HFFc6 (cell line): ENCODE measurements around the gene PKN1. TPM values are rescaled to one million over a fixed set of nuclear protein-coding genes. Genes with fewer than 3 reads are reported as not detected.
A peak's percentile ranks its signal among the peaks of the same experiment; 100 is the strongest.

ENCODE experiments used
- DNase-seq: peaks from one replicate; pipeline ENCODE4 v3.0.0-alpha.2; 2018
- H3K27ac Mint-ChIP-seq: 2 replicates; pipeline ENCODE4 v1.8.0; 2020; ENCODE audit warnings: mild to moderate bottlenecking, mixed read lengths
- H3K27me3 Mint-ChIP-seq: 2 replicates; pipeline ENCODE4 v1.8.0; 2021; ENCODE audit warnings: mild to moderate bottlenecking, moderate library complexity, mixed read lengths; ENCODE audit not compliant: insufficient read depth
- H3K36me3 Mint-ChIP-seq: 2 replicates; pipeline ENCODE4 v1.8.0; 2021; ENCODE audit warnings: low read depth, mixed read lengths
- H3K4me1 Mint-ChIP-seq: 2 replicates; pipeline ENCODE4 v1.8.0; 2020; ENCODE audit warnings: low read depth, mixed read lengths
- H3K4me3 Mint-ChIP-seq: 2 replicates; pipeline ENCODE4 v1.8.0; 2020; ENCODE audit warnings: mild to moderate bottlenecking, moderate library complexity, mixed read lengths
- H3K9me3 Mint-ChIP-seq: 2 replicates; pipeline ENCODE4 v1.8.0; 2020; ENCODE audit warnings: mild to moderate bottlenecking, mixed read lengths
- CTCF ChIP-seq: fragments of 200-600 bp; sonication (generic); IDR thresholded peaks from 2 replicates; pipeline ENCODE4 v1.5.0; 2021; ENCODE audit warnings: antibody characterized with exemption, mild to moderate bottlenecking
- total RNA-seq, 6 experiments: library from RNA; stranded (reverse); fragmentation: NEBNext Ultra II Directional; extraction: Animal tissue kit (Norgen Biotek cat#: 25700); gene quantifications; 2 replicates in 1 of 6; 3 replicates in 5 of 6; pipeline ENCODE4 v1.2.3, GENCODE V29; 2021

PKN1 gene
- total RNA-seq, 6 experiments from 2014 or later, result 132 to 173 (median 149) TPM

GRCh38 chr19:14482172-14482941 is 49.3 kb downstream of the PKN1 start:
- Mint-ChIP-seq H3K4me3 (no peak overlapping the region), H3K27ac (no peak overlapping the region), H3K36me3 (peaks cover 24% of the 10 kb centered on the region), H3K9me3 (no peaks in the 10 kb centered on the region), H3K27me3 (peaks cover 2% of the 10 kb centered on the region; the same call in 1 of the 2 replicates), H3K4me1 (peaks cover 16% of the 10 kb centered on the region)
- TF ChIP-seq CTCF, result no peak
- DNase-seq, result no peak

- peak; percentile 41 for DNase-seq
- H3K27me3 Mint-ChIP-seq, result no peaks in the 10 kb centered on the region; the same call in 1 of the 2 replicates
- no peaks in the 10 kb centered on the region for H3K9me3 Mint-ChIP-seq
- peaks cover 37% of the 10 kb centered on the region for H3K36me3 Mint-ChIP-seq
- peaks cover 18% of the 10 kb centered on the region for H3K4me1 Mint-ChIP-seq
- peak overlapping the region; percentile 72 for H3K27ac Mint-ChIP-seq
- no peak for TF ChIP-seq CTCF
- H3K4me3 Mint-ChIP-seq, result no peak overlapping the region
Observed at GRCh38 chr19:14487370-14488125, 54.4 kb downstream of the PKN1 start.

GRCh38 chr19:14492756-14493337 is 59.7 kb downstream of the PKN1 start:
- no peak for TF ChIP-seq CTCF
- Mint-ChIP-seq H3K27me3 (no peaks in the 10 kb centered on the region; the same call in 1 of the 2 replicates), H3K4me3 (no peak overlapping the region), H3K36me3 (peaks cover 31% of the 10 kb centered on the region), H3K4me1 (peaks cover 36% of the 10 kb centered on the region), H3K27ac (peak overlapping the region; percentile 74), H3K9me3 (no peaks in the 10 kb centered on the region)
- DNase-seq, result no peak

DNA sequence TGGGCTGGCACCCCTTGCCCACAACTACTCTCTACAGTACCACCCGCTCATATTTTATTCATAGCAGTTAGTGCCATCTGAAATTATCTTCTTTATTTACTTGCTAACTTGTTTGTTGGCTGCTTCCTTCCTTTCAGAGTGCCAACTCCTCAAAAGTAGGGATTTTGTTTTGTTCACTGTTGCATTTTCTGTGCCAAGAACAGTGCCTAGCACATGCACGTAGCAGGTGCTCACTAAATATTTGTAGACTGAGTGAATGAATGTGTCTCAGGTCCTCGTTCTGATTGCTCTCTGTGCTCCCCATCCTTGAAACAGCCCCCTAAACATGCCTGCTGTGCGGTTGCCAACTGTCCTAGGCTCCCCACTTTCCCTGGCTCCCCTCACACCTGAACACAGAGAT is 61.3 kb downstream of the PKN1 start:
- H3K4me1 Mint-ChIP-seq, result peaks cover 35% of the 10 kb centered on the region
- DNase-seq, result no peak
- H3K4me3 Mint-ChIP-seq, result peak overlapping the region; percentile 93
- peak overlapping the region; percentile 64 for H3K27ac Mint-ChIP-seq
- no peak for TF ChIP-seq CTCF
- H3K36me3 Mint-ChIP-seq, result peaks cover 25% of the 10 kb centered on the region
- H3K9me3 Mint-ChIP-seq, result no peaks in the 10 kb centered on the region
- no peaks in the 10 kb centered on the region; the same call in 1 of the 2 replicates for H3K27me3 Mint-ChIP-seq

- Mint-ChIP-seq H3K9me3 (no peaks in the 10 kb centered on the region), H3K4me1 (peaks cover 35% of the 10 kb centered on the region), H3K4me3 (peak overlapping the region; percentile 93), H3K27me3 (no peaks in the 10 kb centered on the region; the same call in 1 of the 2 replicates), H3K27ac (peak overlapping the region; percentile 64), H3K36me3 (peaks cover 21% of the 10 kb centered on the region)
- no peak; the same call in 1 of the 2 replicates for TF ChIP-seq CTCF
- no peak for DNase-seq
Observed at GRCh38 chr19:14494910-14495671, 62.0 kb downstream of the PKN1 start.
